8988T (cell line): ENCODE data around the gene HIVEP1.

Experiments
- DNase-seq: peaks from one replicate; pipeline ENCODE4 v3.0.0; 2011

The HIVEP1 gene

DNA sequence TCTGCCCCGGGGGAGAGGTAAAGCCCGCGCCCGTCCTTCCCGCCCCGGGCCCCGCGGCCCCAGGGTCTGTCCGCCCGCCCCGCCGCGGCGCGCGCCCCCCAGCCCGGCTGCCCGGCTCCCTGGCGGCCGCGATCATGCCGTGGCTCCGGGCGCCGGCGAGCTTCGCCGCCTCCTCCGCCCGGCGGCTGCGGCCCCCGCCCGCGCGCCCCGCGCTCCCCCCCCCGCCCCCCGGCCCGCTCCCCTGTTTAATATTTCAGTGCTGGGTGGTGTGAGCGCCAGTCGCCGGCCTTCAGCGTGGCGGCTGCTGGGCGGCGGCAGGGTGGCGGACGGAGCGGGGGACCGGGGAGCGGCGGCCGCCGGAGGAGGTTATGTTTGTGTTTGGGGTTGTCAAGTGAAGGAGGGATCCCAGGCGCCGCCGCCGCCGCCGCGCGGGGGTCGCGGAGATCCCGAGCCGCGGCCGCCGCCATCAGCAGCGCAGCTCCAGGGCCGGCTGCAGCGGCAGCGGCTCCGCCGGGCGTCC is at the start of gene HIVEP1:
TSS of gene HIVEP1 (plus strand) at position 275 of the 520 bp plus-strand sequence. CDS start 3,317 bp downstream, outside the sequence.
- peak; percentile 39 for DNase-seq

DNA sequence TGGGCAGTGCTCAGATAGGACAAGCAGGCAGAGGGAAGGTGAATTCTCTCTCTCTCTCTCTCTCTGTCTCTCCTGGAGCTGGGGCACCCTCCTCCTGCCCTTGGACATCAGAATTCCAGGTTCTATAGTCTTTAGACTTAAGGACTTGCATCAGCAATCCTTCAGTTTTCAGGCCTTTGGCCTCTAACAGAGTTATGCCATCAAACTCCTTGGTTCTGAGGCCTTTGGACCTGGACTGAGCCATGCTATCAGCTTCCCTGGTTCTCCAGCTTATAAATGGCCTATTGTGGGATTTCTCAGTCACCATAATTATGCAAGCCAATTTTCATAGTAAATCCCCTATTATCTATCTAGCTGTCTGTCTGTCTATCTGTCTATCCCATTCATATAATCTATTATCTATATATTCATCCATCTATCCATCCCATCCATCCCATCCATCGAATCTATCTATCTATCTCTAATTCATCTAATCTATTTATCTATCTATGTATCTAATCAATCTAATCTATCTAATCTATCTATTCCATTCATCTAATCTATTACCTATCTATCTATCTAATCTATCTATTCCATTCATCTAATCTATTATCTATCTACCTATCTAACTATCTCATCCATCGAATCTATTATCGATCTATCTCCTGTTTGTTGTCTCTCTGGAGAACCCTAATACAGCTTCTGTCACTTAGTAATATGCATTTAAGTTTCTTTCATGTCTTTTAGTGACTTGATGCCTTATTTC is 48.2 kb upstream of the HIVEP1 start:
- no peak for DNase-seq

- no peak for DNase-seq
Measured at GRCh38 chr6:11964729-11965335, 47.3 kb upstream of the HIVEP1 start.

- DNase-seq, result no peak
Measured at GRCh38 chr6:11965499-11965898, 46.6 kb upstream of the HIVEP1 start.

GRCh38 chr6:11968241-11968806 is 43.8 kb upstream of the HIVEP1 start:
- no peak for DNase-seq

GRCh38 chr6:11969092-11969491 is 43.0 kb upstream of the HIVEP1 start:
- no peak for DNase-seq

GRCh38 chr6:11970114-11970513 is 42.0 kb upstream of the HIVEP1 start:
- no peak for DNase-seq

DNA sequence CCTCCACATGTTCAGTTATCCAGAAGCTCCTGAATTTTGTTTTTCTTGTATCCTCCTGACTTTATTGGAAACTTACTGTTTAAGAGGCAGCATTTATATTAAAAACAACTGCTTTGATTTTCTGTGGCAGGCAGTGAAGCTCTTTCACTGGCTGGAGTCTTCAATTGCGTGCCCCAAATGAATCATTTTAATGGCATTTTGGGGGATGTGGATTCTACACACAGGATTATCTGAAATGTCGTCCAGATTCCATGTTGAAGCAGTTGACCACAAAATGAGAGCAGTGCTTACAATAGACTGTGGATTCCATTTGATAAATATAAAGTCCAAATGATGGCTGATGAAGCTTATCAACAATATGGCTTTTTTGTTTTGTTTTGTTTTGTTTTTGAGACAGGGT is 41.0 kb upstream of the HIVEP1 start:
- DNase-seq, result no peak

GRCh38 chr6:11972270-11972669 is 39.8 kb upstream of the HIVEP1 start:
- DNase-seq, result no peak

GRCh38 chr6:11972806-11973205 is 39.3 kb upstream of the HIVEP1 start:
- DNase-seq, result no peak

- DNase-seq, result no peak
Measured at GRCh38 chr6:11973238-11973637, 38.9 kb upstream of the HIVEP1 start.

DNA sequence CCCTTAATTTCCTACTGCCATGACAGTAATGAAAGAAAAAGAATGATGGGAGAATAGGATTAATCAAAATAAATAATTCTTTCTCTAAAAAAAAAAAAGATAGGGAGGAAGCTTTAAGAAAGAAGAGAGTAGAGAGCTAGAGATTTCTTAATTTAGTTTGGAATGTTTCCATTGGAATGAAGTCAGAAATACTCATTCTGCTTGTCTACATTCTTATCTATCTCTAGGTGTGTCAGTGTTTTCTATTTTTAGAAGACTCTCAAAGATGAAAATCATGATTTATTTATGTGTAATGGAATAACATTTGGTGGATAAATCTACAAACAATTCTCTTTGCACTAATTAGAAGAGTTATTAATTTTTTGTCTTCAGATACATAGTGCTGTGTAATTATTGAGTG is 38.0 kb upstream of the HIVEP1 start:
- DNase-seq, result no peak

DNA sequence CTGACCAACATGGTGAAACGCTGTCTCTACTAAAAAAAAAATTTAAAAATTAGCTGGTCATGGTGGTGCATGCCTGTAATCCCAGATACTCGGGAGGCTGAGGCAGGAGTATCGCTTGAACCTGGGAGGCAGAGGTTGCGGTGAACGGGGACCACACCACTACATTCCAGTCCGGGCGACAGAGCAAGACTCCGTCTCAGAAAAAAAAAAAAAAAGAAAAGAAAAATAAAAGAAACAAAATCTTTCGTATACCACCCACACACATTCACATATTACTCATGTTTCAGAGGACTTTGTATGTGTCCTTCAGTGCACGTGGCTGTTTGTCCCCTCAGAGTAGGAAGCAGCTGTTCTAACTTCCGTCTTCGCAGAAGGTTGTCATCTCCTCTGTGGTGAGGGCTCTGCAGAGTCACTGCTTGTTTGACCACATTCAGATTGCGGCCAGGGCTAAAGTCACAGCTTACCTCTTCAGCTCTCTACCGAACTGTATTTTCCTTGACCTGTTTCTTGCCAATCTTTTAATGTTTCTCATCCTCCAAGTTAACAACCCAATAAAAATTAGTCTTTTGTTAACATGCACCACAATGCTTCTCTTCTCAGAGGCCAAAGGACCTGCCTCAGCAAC is 36.6 kb upstream of the HIVEP1 start:
- no peak for DNase-seq

GRCh38 chr6:11976489-11976888 is 35.6 kb upstream of the HIVEP1 start:
- DNase-seq, result no peak

GRCh38 chr6:11977193-11977592 is 34.9 kb upstream of the HIVEP1 start:
- DNase-seq, result no peak

DNA sequence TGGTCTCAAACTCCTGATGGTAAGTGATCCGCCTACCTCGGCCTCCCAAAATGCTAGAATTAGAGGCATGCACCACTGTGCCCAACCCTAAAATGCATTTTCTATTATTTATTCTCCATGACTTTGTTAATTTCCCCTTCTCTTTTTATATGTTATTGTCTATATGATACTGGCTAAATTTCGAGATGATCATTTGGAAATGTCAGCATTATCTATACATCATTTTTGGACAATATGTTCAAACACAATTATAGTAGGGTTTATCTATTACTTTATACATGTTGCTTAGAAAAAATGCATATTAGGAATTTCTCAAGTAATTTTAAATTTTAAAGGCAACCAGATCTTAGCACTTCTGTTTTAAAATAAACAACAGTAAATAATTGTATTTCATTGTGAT is 34.4 kb upstream of the HIVEP1 start:
- DNase-seq, result no peak

DNA sequence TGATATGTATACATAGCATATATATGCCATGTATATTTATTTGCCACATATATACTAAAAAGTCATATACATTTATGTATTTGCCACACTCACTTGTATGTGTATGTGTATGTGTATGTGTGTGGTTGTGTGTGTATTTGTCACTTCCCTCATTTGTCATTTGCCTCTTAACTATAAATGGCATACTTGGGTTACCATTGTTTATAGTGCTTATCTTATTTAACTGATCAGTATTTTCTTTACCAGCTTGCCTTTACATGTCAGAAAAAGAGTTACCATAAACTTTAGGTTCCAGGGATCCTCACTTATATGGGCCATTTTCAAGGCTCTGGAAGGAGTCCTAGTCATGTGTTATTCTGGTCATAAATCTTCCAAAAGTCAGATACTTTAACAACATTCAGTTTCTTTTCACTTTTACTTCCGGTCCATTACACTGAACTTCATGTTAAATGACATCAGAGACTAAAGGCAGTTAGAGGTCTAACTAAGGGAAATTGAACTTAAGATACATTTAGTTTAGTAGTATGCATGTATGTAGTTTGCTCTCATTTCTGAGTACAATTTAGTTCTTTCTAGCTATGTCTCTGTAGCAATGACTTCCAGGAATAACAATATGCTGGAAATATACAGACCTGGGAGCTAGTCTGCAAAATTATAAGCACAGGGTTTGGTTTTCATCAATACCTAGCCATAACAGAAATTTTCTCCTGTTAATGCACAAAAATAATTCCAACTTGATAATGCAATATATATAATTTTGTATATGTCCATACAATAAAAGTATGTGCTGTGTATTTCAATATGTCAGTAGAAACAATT is 33.7 kb upstream of the HIVEP1 start:
- no peak for DNase-seq

DNA sequence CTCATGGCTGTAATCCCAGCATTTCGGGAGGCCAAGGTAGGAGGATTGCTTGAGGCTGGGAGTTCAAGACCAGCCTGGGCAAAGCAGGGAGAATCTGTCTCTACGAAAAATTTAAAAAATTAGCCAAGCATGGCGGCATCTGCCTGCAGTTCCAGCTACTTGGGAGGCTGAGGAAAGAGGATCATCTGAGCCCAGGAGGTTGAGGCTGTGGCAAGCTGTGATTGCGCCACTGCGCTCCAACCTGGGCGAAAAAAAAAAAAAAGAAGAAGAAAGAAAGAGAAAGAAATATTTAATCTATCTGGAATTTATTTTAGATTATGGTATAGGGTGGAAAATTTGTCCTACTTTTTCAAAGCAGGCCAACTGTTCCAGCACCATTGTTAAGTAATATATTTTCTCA is 32.2 kb upstream of the HIVEP1 start:
- no peak for DNase-seq

GRCh38 chr6:11983306-11983705 is 28.8 kb upstream of the HIVEP1 start:
- no peak for DNase-seq

DNA sequence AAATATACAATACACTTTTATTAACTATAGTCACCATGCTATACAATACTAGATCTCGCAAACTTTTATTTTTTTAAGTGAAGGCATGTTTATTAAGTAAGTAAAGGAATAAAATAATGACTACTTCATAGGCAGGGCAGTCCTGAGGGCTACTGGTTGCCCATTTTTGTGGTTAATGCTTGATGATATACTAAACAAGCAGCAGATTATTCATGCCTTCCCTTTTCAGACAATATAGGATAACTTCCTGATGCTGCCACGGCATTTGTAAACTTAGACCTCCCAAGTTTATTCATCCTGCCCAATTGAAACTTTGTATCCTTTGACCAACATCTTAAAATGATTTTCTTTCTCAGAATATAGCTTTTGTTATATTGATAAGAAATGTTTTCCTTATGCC is 24.7 kb upstream of the HIVEP1 start:
- DNase-seq, result no peak

DNA sequence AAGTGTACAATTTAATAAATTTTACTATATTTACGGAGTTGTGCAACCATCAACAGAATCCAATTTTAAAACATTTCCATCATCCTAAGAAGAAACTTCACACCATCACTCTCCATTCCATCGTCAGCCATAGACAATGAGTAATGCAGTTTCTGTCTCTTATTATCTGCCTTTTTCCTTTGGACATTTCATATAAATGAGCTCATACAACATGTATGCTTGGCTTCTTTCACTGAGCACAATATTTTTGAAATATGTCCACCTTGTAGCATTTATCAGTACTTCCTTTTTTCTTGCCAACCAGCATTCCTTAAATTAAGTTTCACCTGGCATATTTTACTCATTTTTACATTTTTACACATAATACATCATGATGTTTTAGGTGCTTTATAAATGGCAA is 22.7 kb upstream of the HIVEP1 start:
- DNase-seq, result no peak

GRCh38 chr6:11992086-11992485 is 20.0 kb upstream of the HIVEP1 start:
- no peak for DNase-seq
